Right lung (tissue), 5 donors: Measurements from ENCODE around the gene DNHD1. TPM values are rescaled to one million over a fixed set of nuclear protein-coding genes. Genes with fewer than 3 reads are reported as not detected.
"Not testable (repeated sequence)": the region's sequence is repeated elsewhere in the genome, so short reads cannot be mapped to it uniquely, and the experiment has no call there.

ENCODE experiments used
- DNase-seq, 2 donors: peaks; one replicate each; pipeline ENCODE4 v3.0.0-alpha.2; 2013
- polyA plus RNA-seq, 5 donors: library from polyadenylated mRNA; unstranded; fragments of 120-200 nt; gene quantifications; one replicate each; pipeline versions ENCODE4 v1.2.1 to v1.2.3, GENCODE V29; 2013; ENCODE audit warnings: inconsistent platforms in 1 of 5, low replicate concordance in 1 of 5; ENCODE audit not compliant: insufficient read length in 5 of 5, insufficient read depth in 1 of 5

Gene DNHD1
- polyA plus RNA-seq, 5 donors, result 11.2 to 19.3 (median 16.3) TPM

DNA sequence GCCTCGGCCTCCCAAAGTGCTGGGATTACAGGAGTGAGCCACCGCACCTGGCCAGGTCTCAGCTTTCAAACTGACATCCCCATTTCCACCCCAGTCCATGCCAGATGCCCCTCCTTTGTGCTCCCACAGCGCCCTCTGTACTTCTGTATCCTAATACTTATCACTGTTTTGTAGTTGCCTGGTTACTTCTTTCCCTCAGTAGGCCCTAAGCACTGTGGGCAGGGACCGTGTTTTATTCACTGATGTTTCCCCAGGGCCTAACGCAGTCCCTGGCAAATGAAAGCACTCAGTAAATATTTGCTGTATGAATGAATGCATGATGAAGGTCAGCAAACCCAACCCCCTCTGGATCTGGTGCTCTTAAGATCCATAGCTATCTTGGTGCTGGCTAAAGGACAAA lies 21.1 kb upstream of the DNHD1 start:
- no peak for DNase-seq

DNA sequence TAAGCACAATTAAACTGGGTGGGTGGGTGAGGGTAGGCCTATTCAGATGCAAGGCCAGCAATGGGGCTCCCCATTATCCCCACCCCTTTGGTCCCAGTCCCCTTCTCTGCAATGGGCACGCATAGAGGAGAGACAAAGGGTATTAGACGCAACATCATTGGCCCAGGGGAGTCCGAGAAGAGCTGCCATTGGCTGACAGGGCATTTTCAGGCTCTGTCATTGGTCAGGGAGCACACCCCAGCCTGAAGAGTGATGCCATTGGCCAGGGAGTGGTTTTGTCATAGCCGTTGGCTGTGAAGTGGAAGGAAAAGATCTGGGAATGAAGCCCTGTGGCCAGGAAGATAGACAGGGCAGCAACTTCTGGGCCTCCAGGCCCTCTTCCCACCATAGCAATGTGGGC lies 20.5 kb upstream of the DNHD1 start:
- no peak for DNase-seq

DNA sequence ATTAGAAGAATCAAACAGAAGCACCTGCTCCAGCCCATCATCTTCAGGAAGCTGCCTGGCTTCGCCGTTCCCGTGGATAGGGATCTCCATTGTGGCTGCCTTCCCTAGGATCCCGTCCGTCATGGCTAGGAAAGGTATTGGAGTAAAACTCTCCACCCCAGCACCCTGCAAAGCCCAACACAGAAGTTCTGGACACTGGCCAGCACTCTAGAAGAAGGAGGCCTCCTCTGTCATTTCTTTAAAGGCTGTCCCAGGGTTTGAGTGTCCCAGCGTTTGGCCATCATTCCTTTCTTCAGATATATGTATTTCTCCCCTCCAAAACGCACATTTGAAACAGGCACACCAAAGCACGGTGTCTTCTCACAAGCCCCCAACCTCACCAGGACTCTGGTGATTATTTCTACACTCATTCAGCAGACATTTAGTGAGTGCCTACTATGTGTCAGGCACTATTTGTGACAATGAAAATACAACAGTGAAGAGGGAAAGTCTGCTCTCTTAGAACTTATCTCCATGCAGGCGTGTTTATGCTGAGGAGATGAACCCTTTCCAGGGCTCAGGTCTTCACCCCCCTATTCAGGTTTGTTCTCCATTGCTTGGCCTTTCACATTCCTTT lies 16.7 kb upstream of the DNHD1 start:
- no peak for DNase-seq

DNA sequence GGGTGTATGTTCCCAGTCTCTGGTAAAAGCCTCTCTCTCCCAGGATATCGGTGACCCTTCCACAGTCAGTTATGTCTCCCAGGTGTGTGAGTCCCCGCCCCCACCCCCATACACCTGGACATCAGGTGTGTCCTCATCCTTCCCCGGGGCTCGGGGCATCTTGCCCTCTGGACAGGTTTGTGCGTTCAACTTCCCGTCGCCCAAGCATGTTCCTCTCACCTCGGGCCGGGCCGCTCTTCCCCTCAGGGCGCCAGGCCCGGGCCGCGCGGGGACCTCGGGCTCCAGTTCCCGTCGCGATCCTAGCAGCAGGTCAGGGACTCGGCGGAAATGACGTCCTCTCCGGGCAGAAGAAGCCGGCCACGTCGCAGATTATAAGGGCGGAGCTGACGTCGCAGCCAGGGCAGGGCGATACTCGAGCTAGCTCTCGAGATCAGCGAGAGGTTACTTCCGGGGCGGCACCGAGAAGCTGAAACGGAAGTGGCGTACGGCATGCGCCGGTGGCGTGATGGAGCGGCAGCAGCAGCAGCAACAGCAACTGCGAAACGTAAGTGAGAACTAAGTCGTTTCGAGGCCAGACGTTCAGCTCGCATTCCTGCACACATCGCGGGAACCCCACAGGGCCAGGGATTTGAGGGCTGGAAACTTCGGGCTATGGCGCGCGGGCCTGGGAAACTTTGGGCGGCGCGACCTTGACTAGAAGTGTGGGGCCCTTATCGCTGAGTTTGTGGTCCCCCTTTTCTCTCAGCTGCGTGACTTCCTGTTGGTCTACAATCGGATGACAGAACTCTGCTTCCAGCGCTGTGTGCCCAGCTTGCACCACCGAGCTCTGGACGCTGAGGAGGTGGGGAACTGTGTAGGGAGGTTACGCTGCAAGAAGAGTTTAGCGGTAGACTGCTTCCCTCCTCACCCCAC lies 15.8 kb upstream of the DNHD1 start, which contains the start of the genes ARFIP2 and TIMM10B:
Gene ARFIP2, minus strand, starts transcription at position 320 of the 912 bp plus-strand sequence. CDS start 910 bp downstream, outside the sequence.
Gene TIMM10B, plus strand, starts transcription at position 490 of the 912 bp plus-strand sequence. Its CDS starts 16 bp downstream, at position 506.
- peak; percentile 97 to 98 for DNase-seq

DNA sequence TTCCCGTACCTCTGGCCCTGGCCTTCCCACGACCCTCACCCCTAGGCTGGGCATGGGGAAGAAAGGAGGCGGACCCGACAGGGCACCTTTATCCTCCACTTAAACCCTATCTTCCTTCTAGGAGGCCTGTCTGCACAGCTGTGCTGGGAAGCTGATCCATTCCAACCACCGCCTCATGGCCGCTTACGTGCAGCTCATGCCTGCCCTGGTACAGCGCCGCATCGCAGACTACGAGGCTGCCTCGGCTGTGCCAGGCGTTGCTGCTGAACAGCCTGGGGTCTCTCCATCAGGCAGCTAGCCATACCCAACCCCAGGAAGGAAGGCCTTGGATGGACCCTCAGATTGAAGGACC lies 15.2 kb upstream of the DNHD1 start:
- no peak for DNase-seq

DNA sequence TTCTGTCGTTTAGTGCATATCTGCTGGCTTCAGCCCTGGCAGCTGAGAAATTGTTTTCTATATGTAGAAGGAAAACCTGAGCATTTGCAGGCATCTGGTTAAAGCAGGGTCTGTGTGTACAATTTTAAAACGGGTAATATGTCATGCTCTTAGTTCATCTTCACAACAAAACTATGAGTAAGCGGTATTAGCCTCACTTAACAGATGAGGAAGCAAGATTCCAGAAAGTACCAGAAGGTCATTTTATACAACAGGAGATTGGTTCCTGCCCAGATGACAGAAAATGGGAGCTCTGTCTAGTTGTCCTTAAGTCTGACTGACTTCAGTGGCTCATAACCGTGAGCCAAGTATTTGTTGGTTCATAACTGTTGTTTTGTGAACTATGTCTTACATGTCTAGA lies 14.6 kb upstream of the DNHD1 start:
- no peak for DNase-seq

DNA sequence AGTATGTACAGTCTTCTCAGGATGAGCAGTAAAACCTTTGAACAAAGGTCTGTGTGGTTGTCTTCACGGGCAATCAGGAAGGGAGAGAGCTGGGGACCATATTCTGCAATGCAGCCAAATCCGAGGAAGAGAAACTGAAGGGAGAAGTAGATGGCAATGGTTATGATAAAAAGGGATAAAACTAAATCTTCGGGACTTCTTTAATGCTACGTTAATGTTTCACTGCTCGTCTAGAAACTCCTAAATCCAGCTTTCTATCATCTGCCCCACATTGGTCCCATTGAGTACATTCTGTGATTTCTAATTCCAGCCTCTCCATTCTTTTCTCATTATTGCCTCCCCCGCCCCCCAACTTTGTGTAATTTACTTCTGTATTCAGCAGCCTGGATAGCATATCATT lies 14.1 kb upstream of the DNHD1 start:
- no peak for DNase-seq

DNA sequence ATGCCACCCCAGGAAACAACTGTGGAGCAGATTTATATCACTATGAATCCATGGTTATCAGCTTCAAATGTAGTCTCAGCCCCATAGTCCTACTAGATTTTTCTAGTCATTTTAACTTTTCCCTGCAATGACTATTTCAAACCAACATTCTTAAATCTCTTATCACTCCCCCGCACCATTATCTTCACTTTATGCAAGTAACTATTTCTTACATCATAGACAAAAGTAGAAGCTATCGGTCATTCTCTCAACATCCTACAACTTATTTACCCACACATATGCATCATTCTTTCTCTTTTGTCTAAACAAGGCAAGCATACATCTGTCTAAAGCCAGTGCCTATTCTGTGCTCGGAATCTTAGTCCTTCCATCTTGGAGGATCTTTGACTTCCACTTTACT lies 11.4 kb upstream of the DNHD1 start:
- DNase-seq, result no peak

DNA sequence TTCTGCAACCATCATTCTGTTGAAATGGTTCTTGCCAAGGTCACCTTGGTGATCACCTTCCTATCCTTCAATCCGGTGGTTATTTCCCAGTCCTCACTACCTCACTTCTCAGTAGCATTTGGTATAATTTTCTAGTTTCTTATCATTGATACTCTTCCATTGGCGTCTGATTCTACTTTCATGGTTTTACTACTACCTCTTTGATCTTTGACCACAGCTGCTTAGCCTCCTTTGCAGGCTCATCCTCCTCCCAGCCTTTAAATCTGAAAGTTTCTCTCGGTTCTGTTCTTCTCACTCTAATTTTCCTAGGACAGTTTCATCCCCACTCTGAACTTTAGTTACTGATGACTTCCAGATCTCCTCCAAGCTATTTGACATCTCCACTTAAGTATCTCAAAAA lies 10.8 kb upstream of the DNHD1 start:
- DNase-seq, result no peak

DNA sequence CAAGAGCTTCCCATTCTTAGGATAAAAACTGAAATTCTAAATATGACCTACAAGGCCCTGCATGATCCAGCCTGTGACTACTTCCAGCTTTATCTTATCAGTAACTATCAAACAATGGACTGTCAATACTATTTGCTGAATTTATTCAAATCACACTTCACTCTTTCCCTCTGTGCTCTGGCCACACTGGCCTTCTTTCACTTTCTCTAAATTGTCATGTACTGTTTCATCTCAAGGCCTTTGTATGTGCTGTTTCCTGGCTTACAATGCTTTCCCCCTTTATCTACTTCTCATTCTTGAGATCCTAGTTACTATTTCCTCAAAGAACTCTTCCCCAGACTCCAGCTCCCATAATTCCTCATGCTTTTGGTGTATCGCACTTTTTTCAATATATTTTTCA lies 10.1 kb upstream of the DNHD1 start:
- DNase-seq, result no peak

DNA sequence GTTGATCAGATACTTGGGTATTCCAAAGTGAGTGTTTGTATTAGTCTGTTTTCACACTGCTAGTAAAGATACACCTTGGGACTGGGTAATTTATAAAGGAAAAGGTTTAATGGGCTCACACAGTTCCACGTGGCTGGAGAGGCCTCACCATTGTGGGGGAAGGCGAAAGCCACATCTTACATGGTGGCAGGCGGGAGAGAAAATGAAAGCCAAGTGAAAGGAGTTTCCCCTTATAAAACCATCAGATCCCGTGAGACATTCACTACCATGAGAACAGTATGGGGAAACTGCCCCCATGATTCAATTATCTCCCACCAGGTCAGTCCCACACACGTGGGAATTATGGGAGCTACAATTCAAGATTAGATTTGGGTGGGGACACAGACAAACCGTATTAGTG lies 8.7 kb upstream of the DNHD1 start:
- DNase-seq, result no peak

DNA sequence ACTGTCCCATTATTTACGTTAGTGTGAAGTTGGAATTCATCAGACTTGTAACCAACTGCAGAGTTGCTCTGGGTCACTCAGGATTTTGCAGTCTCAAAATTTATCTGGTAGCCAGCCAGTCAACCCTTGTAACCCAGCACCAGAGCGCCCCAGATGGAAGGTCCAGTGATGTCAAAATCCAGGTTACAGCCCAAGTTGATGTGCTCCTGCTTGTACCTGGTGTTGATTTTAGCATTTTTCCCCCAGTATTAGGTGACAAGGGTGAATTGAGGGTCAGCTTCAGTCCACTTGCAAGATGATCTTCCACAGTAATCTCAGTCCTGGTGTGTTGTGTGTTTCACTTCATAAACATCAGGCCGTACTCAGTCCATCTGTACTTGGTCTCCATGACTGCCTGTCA lies 8.3 kb upstream of the DNHD1 start:
- DNase-seq, result no peak

DNA sequence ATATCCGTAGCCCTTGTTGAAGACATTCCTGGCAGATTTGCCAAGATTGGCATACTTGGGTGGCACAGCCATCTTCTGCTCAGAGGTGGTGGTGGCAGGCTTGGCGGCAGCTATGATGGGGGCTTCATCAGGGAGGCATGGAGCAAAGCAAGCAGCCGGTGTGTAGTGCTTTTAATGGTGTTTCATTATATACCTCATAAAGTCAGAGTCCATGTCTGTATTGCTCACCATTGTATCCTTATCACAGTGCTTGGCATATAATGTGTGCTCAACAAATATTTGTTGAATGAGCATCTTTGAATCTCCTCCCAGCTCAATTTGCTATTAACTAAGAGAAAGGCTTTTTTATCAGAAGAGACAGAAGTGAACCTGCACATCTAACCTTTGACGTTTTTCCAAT lies 7.8 kb upstream of the DNHD1 start:
- DNase-seq, result no peak

DNA sequence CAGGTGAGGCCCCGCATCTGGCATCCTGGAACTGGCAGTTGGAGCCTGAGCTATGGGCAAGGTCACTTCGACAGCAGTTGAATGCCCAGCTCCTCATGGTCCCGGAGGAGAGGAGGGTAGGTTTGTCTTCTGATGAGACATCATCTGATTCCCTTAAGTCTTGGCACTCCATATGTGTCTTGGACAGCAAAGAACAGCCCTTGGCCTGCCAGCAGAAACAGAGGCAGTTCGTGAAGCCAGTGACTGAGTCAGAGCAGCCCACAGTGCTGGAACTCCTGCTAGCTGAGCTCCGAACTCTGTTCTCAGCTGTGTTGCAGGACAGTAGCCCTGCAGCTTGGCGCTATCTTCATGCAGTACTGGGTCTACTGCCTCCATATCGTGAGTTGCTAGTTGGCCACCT lies 1.0 kb downstream of the DNHD1 start:
- no peak for DNase-seq

DNA sequence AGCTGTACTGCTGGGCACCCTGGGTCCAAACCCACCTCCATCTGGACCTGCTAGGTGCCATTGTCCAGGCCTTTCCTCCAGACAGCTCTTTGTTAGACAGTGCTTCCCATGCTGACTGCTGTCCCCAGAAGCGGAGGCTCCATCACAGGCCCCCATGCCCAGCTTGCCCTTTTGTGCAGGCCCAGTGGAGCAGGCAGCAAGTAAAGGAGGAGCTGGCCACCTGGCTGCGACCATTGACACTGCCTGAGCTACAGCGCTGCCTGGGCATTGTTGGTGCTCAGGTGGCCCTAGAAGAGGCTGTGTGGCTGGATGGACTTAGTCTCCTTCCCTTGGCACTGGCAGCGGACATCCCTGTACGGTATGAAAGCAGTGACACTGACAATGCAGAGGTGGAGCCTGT lies 1.5 kb downstream of the DNHD1 start:
- DNase-seq, result no peak

DNA sequence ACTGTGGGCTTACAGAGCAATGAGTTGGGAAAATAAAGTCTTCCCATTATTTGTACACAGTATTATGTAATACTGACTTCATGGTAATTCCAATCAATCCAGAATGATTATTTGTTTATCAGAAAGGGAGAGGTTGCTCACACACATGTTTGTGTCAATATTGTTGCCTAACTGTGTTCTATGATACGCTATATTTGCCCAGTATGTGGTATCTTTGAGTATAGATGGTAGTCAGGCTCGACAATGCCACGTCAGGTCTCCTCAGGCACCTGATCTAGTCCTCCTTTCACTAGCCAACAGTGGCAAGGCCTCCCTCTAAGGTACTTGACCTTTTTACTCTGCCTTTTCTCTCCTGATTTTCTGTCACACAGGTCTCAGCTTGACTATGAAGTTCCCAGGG lies 5.3 kb downstream of the DNHD1 start:
- DNase-seq, result no peak

DNA sequence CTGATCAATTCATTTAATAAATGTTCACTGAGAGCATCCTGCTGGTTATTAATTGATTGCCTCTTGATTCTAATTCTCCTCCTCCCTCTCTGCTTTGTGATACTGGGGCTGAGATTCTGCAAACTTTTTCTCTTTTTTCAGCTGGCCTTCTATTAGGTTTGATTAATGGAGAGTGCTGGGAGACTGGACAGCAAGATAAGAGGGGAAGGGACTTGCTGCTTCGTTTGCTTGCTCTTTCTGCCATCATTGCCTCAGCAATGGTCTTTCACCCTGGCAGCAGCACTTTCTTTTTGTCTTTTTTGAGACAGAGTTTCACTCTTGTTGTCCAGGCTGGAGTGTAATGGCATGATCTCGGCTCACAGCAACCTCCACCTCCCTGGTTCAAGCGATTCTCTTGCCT lies 7.1 kb downstream of the DNHD1 start:
- no peak for DNase-seq

DNA sequence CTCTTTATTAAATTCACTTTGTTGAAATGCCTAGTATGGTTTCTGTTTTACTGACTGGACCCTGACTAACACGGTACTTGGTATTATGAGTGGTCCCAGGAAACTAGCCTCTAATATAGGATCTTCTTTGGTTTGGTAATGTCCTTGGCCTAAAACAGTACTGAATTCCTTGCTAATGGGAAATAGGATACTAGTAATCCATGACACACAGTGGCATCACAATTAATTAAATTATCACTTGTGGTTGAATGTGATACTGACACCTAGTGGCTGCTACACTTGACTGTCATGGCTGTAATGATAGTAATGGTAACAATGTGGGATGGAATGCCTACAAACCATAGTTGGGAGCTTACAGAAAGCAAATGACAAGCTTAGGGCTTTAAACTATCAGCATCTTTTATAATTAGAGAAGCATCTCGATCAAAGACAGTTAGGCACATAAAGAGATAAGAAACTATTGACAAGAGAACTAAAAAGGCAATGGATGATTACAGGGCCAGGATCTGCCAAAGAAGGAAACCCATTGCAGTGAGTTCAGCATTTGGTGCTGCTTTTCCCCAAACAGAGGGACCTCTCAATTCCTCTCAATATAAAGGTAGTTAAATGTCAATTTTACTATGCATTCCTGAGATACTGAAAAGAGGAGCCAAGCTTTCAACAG lies 8.6 kb downstream of the DNHD1 start:
- peak; percentile 12 to 18 for DNase-seq

DNA sequence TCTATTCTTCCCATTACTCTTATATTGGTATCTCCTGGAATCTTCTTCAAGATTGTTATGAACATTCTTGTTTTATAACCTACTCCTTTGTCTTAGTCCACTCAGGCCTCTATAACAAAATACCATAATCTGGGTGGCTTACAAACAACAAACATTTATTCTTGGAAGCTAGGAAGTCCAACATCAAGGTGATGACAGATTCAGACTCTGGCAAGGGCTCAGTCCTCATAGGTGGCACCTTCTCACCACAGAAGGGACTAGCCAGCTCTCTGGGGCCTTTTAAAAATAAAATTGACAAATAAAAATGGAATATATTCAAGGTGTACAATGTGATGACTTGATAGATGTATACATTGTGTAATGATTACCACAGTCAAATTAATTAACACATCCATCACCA lies 19.8 kb downstream of the DNHD1 start:
- no peak for DNase-seq

DNA sequence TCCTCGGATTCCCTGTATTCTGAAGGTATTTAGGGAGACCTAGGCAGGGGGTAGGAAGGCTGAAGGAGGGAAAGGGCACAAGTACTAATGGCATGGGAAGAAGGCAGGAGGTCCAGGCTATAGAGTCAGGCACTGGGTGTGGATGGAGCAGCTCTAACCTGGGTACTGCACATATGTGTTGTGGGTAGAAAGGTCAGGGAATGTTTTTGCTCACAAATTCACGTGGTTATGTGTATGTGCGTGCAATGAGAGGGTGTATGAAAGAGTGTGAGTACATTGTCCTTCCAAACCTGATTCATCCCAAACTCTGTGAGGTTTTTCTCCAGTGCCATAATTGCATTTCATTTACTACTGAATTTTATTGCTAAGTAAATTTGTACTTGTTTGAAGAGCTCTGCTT lies 23.2 kb downstream of the DNHD1 start:
- DNase-seq, result no peak

DNA sequence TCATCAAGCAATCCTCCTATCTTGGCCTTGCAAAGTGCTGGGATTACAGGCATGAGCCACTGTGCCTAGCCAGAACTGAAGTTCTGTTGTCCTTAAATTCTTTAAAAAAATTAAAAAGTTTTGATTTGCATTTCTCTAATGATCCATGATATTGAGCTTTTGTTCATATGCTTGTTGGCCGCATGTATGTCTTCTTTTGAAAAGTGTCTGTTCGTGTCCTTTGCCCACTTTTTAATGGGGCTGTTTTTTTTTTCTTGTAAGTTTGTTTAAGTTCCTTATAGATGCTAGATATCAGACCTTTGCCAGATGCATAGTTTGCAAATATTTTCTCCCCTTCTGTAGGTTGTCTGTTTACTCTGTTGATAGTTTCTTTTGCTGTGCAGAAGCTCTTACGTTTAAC lies 24.9 kb downstream of the DNHD1 start:
- DNase-seq, result not testable (repeated sequence)

DNA sequence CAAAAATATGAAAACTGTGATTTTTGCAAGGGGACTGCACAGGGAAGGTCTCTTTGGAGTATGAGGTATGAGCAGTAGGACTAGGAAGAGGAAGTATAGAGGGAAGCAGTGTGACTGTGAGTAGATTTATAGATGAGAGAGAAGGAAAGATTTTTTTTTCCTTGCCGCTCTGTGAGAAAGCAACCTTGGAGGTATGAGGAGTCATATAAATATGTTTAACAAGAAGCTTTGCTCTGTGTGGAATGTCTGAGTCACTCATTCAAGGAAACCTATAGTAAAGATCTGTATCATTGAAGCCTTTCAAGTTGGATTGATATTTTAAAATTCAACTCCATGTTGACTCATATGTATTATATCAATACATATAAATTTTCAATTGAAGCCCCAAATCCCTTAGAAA lies 26.2 kb downstream of the DNHD1 start:
- no peak for DNase-seq
